Thymus (tissue), 11 donors: ENCODE results near the gene CSE1L. TPM values are rescaled to one million over a fixed set of nuclear protein-coding genes. Genes with fewer than 3 reads are reported as not detected.
A peak's percentile ranks its signal among the peaks of the same experiment; 100 is the strongest.

Experiments used
- DNase-seq, 9 donors: peaks; one replicate each; pipeline ENCODE4 v3.0.0-alpha.2; 2013; ENCODE audit warnings: low spot score in 9 of 9, low read depth in 6 of 9, missing footprints in 1 of 9
- H3K27ac ChIP-seq, 2 donors: one replicate each; pipeline ENCODE4 v1.5.1; 2013; ENCODE audit warnings: control low read depth in 1 of 2, low read depth in 1 of 2, low read length in 1 of 2, mild to moderate bottlenecking in 1 of 2, moderate library complexity in 1 of 2
- H3K27me3 ChIP-seq, 2 donors: one replicate each; pipeline ENCODE4 v1.5.1; 2013; ENCODE audit warnings: low read length in 1 of 2; ENCODE audit not compliant: control insufficient read depth in 2 of 2, insufficient read depth in 1 of 2
- H3K36me3 ChIP-seq, 2 donors: one replicate each; pipeline ENCODE4 v1.5.1; 2013; ENCODE audit warnings: low read length in 1 of 2, mild to moderate bottlenecking in 1 of 2, moderate library complexity in 1 of 2; ENCODE audit not compliant: control insufficient read depth in 2 of 2, insufficient read depth in 2 of 2
- H3K4me1 ChIP-seq, 2 donors: one replicate each; pipeline ENCODE4 v1.5.1; 2013; ENCODE audit warnings: low read length in 2 of 2; ENCODE audit not compliant: control insufficient read depth in 2 of 2, insufficient read depth in 2 of 2
- H3K4me3 ChIP-seq, 2 donors: one replicate each; pipeline ENCODE4 v1.5.1; 2013; ENCODE audit warnings: low read length in 2 of 2, control low read depth in 1 of 2, mild to moderate bottlenecking in 1 of 2
- H3K9me3 ChIP-seq, 2 donors: one replicate each; pipeline ENCODE4 v1.5.1; 2013; ENCODE audit warnings: low read length in 1 of 2, mild to moderate bottlenecking in 1 of 2; ENCODE audit not compliant: control insufficient read depth in 2 of 2, insufficient read depth in 1 of 2
- WGBS: extraction: QIAGEN DNeasy Blood & Tissue Kit; methylation state at CpG from one replicate; pipeline ENCODE4 v1.1.7; 2013; 5-methylcytosine and 5-hydroxymethylcytosine counted together
- polyA plus RNA-seq: library from polyadenylated mRNA; stranded (reverse); fragments of 200-250 nt; gene quantifications from one replicate; pipeline ENCODE4 v1.2.3, GENCODE V29; 2013
- total RNA-seq: library from RNA; stranded (reverse); fragments of 120-200 nt; gene quantifications from one replicate; pipeline ENCODE4 v1.2.4, GENCODE V29; 2013
- donor health status: healthy.

The CSE1L gene
- total and polyA plus RNA-seq, 2 donors: 30.4 to 84.0 TPM

- no peaks in the 10 kb centered on the region for H3K9me3 ChIP-seq
- DNase-seq: no peak
- 99% methylated on average over 6 of the region's 6 CpGs for WGBS
- no peaks in the 10 kb centered on the region for H3K27me3 ChIP-seq
- H3K4me1 ChIP-seq: no peaks in the 10 kb centered on the region
- no peak overlapping the region for H3K27ac ChIP-seq
- peaks cover 42 to 58% of the 10 kb centered on the region in 2 donors for H3K36me3 ChIP-seq
- H3K4me3 ChIP-seq: no peak overlapping the region
Observed at GRCh38 chr20:49106328-49106727, 60.2 kb downstream of the CSE1L start.

DNA sequence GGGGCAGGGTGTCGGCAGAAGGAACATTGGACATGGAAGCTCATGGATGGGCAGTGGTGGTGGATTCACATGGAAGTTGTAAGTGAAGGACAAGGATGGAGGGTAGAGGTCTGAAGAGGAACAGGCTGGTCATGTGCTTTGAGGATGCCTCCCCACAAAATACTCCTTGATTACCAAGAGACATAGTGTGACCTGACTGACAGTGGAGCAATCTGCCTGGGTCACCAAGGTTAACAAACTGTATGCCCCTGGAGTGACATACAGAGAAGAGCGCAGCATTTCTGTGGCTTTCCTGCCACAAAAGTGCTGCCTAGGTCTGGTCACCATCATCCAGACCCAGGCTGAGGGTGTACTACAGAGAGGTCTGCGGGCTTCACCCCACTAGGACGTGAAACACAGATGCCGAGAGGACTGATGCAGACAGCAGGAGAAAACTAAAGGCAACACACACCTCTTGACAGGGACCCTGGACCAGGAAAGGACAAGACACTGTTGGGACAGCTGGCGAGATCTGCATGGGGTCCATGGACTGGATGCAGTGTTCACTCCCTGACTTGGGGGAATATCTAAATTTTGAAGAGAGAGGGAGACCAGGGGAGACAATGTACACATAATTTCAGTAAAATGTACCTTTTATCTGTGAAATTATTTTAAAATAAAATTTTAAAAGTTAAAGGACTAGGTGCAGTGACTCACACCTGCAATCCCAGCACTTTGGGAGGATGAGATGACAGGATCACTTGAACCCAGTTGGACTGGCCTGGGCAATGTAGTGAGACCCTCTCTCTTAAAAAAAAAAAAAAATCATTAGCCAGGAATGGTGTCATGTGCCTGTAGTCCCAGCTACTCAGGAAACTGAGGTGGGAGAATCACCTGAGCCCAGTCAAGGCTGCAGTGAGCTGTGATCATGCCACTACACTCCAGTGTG, 64.9 kb downstream of the CSE1L start:
- no peak overlapping the region for H3K4me3 ChIP-seq
- no peak for DNase-seq
- no peak overlapping the region for H3K27ac ChIP-seq
- no peaks in the 10 kb centered on the region for H3K9me3 ChIP-seq
- H3K27me3 ChIP-seq: no peaks in the 10 kb centered on the region
- WGBS: 98% methylated on average over 6 of the region's 6 CpGs
- no peaks in the 10 kb centered on the region for H3K4me1 ChIP-seq
- H3K36me3 ChIP-seq: peaks cover 47 to 52% of the 10 kb centered on the region in 2 donors

- no peaks in the 10 kb centered on the region for H3K27me3 ChIP-seq
- no peak for DNase-seq
- WGBS: 99% methylated on average over 15 of the region's 15 CpGs
- no peak overlapping the region for H3K27ac ChIP-seq
- no peak overlapping the region for H3K4me3 ChIP-seq
- no peaks in the 10 kb centered on the region for H3K9me3 ChIP-seq
- no peaks in the 10 kb centered on the region for H3K4me1 ChIP-seq
- H3K36me3 ChIP-seq: peaks cover 57 to 62% of the 10 kb centered on the region in 2 donors
Observed at GRCh38 chr20:49112596-49113274, 66.6 kb downstream of the CSE1L start.

DNA sequence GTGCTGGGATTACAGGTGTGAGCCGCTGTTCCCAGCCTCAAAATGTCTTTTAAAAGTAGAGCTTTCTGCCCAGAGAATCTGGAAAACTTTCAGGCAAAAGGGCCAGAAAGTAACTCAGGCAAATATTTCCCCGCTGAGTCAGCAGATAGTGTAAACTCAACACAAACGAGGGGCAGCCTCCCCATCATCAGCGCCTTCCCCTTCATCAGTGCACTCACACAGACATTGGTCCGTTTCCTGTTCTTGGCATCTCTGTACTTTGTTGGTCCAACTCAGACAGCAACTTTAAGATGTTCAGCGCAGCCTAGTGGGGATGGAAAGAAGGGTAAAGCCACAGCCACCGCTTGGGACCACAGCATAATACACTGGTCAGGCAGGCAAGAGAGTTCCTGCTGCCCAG, 69.5 kb downstream of the CSE1L start:
- no peak overlapping the region for H3K4me3 ChIP-seq
- DNase-seq: no peak
- no peaks in the 10 kb centered on the region for H3K4me1 ChIP-seq
- H3K27ac ChIP-seq: no peak overlapping the region
- no peaks in the 10 kb centered on the region for H3K9me3 ChIP-seq
- H3K36me3 ChIP-seq: peaks cover 77 to 79% of the 10 kb centered on the region in 2 donors
- 97% methylated on average over 7 of the region's 7 CpGs for WGBS
- no peaks in the 10 kb centered on the region for H3K27me3 ChIP-seq

GRCh38 chr20:49118307-49118706, 72.2 kb downstream of the CSE1L start:
- H3K4me1 ChIP-seq: no peaks in the 10 kb centered on the region
- WGBS: over 99% methylated on average over 3 of the region's 3 CpGs
- H3K36me3 ChIP-seq: peaks cover 70 to 74% of the 10 kb centered on the region in 2 donors
- no peak for DNase-seq
- no peak overlapping the region for H3K4me3 ChIP-seq
- H3K27ac ChIP-seq: no peak overlapping the region
- no peaks in the 10 kb centered on the region for H3K27me3 ChIP-seq
- no peaks in the 10 kb centered on the region for H3K9me3 ChIP-seq

DNA sequence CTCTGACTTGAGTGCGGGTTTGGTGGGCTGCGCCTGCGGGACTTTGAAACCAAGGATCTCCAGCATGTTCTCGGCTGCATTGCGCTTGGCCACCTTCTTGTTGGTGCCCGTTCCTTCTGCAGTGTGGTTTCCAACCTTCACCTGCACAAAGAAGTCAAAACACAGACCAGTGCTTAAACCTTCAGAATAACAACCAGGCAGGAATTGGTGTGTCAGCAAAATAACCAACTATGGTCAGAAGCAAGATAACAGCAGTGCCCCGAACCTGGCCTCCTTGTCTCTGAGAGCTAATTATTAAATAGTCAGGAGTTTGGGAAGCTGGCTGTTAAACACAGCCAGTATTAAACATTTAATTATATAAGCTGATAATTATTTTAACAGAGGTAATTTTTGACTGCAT, 73.9 kb downstream of the CSE1L start:
- Histone ChIP-seq H3K4me3 (no peak overlapping the region), H3K4me1 (no peaks in the 10 kb centered on the region), H3K9me3 (no peaks in the 10 kb centered on the region), H3K27me3 (no peaks in the 10 kb centered on the region), H3K36me3 (peaks cover 73 to 77% of the 10 kb centered on the region in 2 donors), H3K27ac (no peak overlapping the region)
- DNase-seq: no peak
- WGBS: 98% methylated on average over 7 of the region's 7 CpGs

DNA sequence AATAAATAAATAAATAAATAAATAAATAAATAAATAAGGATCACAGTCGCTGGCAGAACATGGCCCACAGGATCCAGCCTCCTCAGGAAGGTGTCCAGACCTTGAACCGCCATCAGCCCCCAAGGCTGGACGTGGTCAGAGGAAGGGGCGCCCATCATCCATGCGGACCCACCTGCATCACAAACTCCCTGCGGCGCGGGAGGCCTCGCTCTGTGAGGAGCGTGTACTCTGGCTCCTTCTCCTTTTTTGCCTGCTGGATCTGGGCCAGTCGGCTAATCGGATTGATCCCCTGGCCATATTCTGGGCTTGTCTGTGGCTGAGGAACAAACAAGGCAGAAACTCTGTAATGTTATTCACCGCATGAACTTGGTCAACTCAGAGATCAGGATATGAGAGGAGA, 76.8 kb downstream of the CSE1L start:
- 94% methylated on average over 13 of the region's 13 CpGs for WGBS
- no peak overlapping the region for H3K4me3 ChIP-seq
- no peaks in the 10 kb centered on the region for H3K9me3 ChIP-seq
- no peak overlapping the region for H3K27ac ChIP-seq
- H3K4me1 ChIP-seq: no peaks in the 10 kb centered on the region
- DNase-seq: no peak
- peaks cover 57 to 62% of the 10 kb centered on the region in 2 donors for H3K36me3 ChIP-seq
- H3K27me3 ChIP-seq: no peaks in the 10 kb centered on the region

DNA sequence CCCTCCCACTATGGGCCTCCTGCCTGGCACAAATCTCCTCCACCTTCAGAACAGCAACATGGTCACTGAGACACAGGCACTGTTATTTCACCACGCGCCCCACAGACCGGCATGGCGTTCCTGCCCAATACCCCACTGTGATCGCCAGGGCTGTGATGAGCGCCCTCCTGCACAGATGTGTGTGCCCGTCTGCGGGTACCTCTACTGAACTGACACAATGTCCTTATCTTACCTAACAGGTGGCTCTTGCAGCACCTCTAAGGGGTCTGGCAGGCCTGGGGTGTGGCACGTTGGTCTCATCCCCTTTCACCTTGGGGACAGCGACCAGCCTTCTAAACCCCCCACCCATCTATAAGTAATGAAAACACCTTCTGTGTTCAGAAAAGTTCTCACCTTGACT, 77.9 kb downstream of the CSE1L start:
- Histone ChIP-seq H3K4me1 (no peaks in the 10 kb centered on the region), H3K27ac (no peak overlapping the region), H3K4me3 (no peak overlapping the region), H3K27me3 (no peaks in the 10 kb centered on the region), H3K9me3 (no peaks in the 10 kb centered on the region), H3K36me3 (peaks cover 51 to 55% of the 10 kb centered on the region in 2 donors)
- 97% methylated on average over 10 of the region's 10 CpGs for WGBS
- no peak for DNase-seq

DNA sequence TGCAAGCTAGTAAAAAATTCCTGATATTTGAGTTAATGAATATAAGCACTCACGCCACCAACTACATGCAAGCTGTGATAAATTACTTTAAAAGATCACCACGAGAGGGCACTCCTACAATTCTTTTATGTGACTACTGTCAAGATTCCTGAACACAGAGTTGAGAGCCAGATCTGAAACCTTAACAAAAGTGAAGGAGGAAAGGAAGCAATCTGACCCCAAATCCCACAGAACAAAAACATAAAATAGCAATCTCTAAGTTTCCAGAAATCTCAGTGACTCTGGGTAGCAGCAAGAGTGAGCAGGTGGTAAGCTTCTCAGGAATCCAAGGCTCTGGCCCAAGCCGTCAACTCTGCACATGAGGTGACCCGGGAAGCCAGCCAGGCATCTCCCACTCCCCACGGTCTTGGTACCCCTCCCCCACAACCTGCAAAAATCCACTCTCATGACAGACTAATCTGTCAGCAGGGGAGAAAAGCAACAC, 86.9 kb downstream of the CSE1L start:
- no peaks in the 10 kb centered on the region for H3K4me1 ChIP-seq
- H3K4me3 ChIP-seq: no peak overlapping the region
- WGBS: 66% methylated on average over 5 of the region's 5 CpGs
- H3K27me3 ChIP-seq: no peaks in the 10 kb centered on the region
- peak; percentile 32 to 82 (median 55) for DNase-seq
- H3K27ac ChIP-seq: peak overlapping the region in 1 of 2 donors; percentile 11
- H3K36me3 ChIP-seq: peaks cover 30 to 47% of the 10 kb centered on the region in 2 donors
- no peaks in the 10 kb centered on the region for H3K9me3 ChIP-seq
